SK-N-SH treated with all-trans-retinoic acid at 6 μM for 48 hours (cell line): ENCODE results near the gene PHACTR3.
A peak's percentile ranks its signal among the peaks of the same experiment; 100 is the strongest.

Experiments
- ATAC-seq: fragments of 200-7000 bp; cut with Tn5 transposase; 3 replicates; pipeline ENCODE4 v1.9.1; 2020; ENCODE audit warnings: mild to moderate bottlenecking, moderate library complexity
- ARNTL ChIP-seq: fragments of 450-650 bp; formaldehyde crosslinking; IDR thresholded peaks from 2 replicates; pipeline ENCODE4 v1.5.0; 2020; ENCODE audit warnings: low read depth, mild to moderate bottlenecking, moderate library complexity, borderline replicate concordance
- BACH2 ChIP-seq: fragments of 250-450 bp; sonication (Bioruptor Pico); IDR thresholded peaks from 2 replicates; pipeline ENCODE4 v1.9.0; 2021; ENCODE audit warnings: mild to moderate bottlenecking, borderline replicate concordance
- CSDC2 ChIP-seq: fragments of 250-450 bp; sonication (Bioruptor Pico); IDR thresholded peaks from 2 replicates; pipeline ENCODE4 v1.5.0; 2020; ENCODE audit warnings: mild to moderate bottlenecking, moderate library complexity
- ESRRG ChIP-seq: fragments of 250-450 bp; sonication (Bioruptor Pico); IDR thresholded peaks from 2 replicates; pipeline ENCODE4 v1.6.1; 2021; ENCODE audit warnings: mild to moderate bottlenecking
- ISL1 ChIP-seq: fragments of 250-450 bp; sonication (Bioruptor Pico); IDR thresholded peaks from 2 replicates; pipeline ENCODE4 v2.1.2; 2022; ENCODE audit warnings: mild to moderate bottlenecking, moderate library complexity
- PPARA ChIP-seq: fragments of 250-450 bp; sonication (Bioruptor Pico); IDR thresholded peaks from 2 replicates; pipeline ENCODE4 v1.5.0; 2020; ENCODE audit warnings: mild to moderate bottlenecking, borderline replicate concordance
- RARB ChIP-seq: fragments of 250-450 bp; sonication (Bioruptor Pico); IDR thresholded peaks from 2 replicates; pipeline ENCODE4 v1.8.0; 2021; ENCODE audit warnings: mild to moderate bottlenecking, moderate library complexity
- SNAI2 ChIP-seq: fragments of 250-450 bp; sonication (Bioruptor Pico); IDR thresholded peaks from 2 replicates; pipeline ENCODE4 v1.5.0; 2020; ENCODE audit warnings: mild to moderate bottlenecking, moderate library complexity
- TCF4 ChIP-seq: fragments of 250-450 bp; sonication (Bioruptor Pico); IDR thresholded peaks from 2 replicates; pipeline ENCODE4 v1.8.0; 2021; ENCODE audit warnings: mild to moderate bottlenecking, moderate library complexity, borderline replicate concordance
- TOX ChIP-seq: fragments of 250-450 bp; sonication (Bioruptor Pico); IDR thresholded peaks from 2 replicates; pipeline ENCODE4 v1.8.0; 2021; ENCODE audit warnings: mild to moderate bottlenecking, moderate library complexity, borderline replicate concordance
- ZC3H10 ChIP-seq: fragments of 250-450 bp; sonication (Bioruptor Pico); IDR thresholded peaks from 2 replicates; pipeline ENCODE4 v1.5.1; 2021; ENCODE audit warnings: mild to moderate bottlenecking, moderate library complexity
- ZNF565 ChIP-seq: fragments of 450-650 bp; formaldehyde crosslinking; conservative IDR thresholded peaks from 2 replicates; pipeline ENCODE4 v1.5.0; 2020; ENCODE audit warnings: low read depth, mild to moderate bottlenecking, moderate library complexity
- ZNF70 ChIP-seq: fragments of 450-650 bp; formaldehyde crosslinking; IDR thresholded peaks from 2 replicates; pipeline ENCODE4 v1.5.0; 2020; ENCODE audit warnings: mild to moderate bottlenecking, moderate library complexity
- ZNF8 ChIP-seq: fragments of 450-650 bp; formaldehyde crosslinking; IDR thresholded peaks from 2 replicates; pipeline ENCODE4 v1.5.0; 2020; ENCODE audit warnings: mild to moderate bottlenecking, moderate library complexity
- TF ChIP-seq, protein P1 (sequence below): fragments of 250-450 bp; sonication (Bioruptor Pico); IDR thresholded peaks from 2 replicates; pipeline ENCODE4 v1.8.0; 2021; ENCODE audit warnings: low read depth, mild to moderate bottlenecking, moderate library complexity, borderline replicate concordance
- TF ChIP-seq, protein P2 (sequence below): fragments of 250-450 bp; sonication (Bioruptor Pico); IDR thresholded peaks from 2 replicates; pipeline ENCODE4 v1.8.0; 2020; ENCODE audit warnings: mild to moderate bottlenecking, moderate library complexity, borderline replicate concordance
- TF ChIP-seq, protein P3 (sequence below): fragments of 250-450 bp; sonication (Bioruptor Pico); IDR thresholded peaks from 2 replicates; pipeline ENCODE4 v1.5.0; 2020; ENCODE audit warnings: mild to moderate bottlenecking, moderate library complexity

PHACTR3 gene

DNA sequence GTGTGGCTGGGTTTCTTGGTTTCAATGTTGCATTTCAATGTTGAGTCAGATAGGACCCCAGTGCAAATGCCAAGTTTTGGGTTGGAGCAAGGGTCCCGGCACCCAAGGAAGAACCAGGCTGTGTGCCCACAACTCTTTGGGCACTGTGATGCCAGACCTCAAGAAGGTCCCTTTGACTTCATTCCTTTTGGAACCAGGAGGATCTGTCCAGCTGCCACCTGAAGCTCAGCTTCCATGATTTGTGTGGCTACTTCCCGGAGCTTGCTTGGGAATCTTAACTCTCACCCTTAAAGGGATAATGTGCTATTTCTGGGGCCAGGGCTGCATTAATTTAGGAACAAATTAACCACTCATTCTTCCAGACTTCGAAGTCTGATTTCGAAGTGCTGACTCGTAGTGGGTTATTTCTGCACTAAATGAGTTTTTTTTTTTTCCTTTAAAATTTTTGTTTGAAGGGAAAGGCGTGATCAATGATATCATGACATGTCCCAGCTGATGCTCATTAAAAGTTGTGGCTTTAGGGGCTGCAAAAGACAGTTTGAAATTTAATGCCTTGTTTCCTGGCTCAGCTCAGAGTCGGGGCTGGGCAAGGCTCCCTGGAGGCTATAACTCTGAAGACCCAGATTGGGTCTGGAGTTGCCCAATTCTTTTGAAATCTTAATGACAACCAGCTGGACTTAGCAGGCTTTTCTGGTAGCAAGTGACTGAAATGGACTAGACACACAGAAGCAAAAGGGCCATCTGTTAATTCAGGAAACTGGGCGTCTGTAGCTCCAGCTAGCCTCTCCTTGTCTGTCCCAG lies 24.0 kb upstream of the PHACTR3 start:
- peak; percentile 24; the same call in 1 of the 3 replicates for ATAC-seq
- TF ChIP-seq TOX (no peak), TCF4 (peak; percentile 64; the same call in 1 of the 2 replicates), RARB (CRISPR knock-in tag) (no peak), ZNF70 (CRISPR knock-in tag) (no peak)
- TF ChIP-seq, protein P1, sequence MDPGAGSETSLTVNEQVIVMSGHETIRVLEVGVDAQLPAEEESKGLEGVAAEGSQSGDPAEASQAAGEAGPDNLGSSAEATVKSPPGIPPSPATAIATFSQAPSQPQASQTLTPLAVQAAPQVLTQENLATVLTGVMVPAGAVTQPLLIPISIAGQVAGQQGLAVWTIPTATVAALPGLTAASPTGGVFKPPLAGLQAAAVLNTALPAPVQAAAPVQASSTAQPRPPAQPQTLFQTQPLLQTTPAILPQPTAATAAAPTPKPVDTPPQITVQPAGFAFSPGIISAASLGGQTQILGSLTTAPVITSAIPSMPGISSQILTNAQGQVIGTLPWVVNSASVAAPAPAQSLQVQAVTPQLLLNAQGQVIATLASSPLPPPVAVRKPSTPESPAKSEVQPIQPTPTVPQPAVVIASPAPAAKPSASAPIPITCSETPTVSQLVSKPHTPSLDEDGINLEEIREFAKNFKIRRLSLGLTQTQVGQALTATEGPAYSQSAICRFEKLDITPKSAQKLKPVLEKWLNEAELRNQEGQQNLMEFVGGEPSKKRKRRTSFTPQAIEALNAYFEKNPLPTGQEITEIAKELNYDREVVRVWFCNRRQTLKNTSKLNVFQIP (CRISPR knock-in tag), result no peak

DNA sequence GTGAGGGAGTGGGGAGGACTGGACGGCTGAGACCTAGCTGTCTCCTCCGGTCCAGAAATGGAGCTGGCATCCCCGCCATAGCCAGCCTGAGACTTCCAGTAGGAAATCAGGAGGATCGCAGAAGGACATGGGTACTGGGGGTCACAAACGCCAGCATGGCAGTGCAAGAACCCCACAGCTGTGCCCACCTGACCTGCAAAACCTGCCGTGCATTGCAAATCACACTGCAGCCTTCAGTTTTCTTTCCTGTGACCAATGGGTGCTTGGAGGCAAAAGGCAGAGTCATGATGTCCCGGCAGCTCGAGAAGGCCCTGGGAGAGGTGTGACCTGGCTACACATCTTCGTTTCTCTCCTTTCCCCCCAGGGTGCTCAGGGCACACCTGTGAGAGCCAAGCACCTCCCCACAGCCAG lies 23.3 kb upstream of the PHACTR3 start:
- ATAC-seq, result no peak
- TF ChIP-seq ZNF8 (CRISPR knock-in tag) (no peak), RARB (CRISPR knock-in tag) (no peak), ESRRG (CRISPR knock-in tag) (no peak), PPARA (no peak), SNAI2 (CRISPR knock-in tag) (no peak), ZC3H10 (no peak), BACH2 (CRISPR knock-in tag) (no peak), ISL1 (CRISPR knock-in tag) (no peak), ARNTL (CRISPR knock-in tag) (no peak), CSDC2 (CRISPR knock-in tag) (no peak), ZNF565 (CRISPR knock-in tag) (no peak)
- TF ChIP-seq, protein P1 (CRISPR knock-in tag), result no peak
- TF ChIP-seq, protein P2, sequence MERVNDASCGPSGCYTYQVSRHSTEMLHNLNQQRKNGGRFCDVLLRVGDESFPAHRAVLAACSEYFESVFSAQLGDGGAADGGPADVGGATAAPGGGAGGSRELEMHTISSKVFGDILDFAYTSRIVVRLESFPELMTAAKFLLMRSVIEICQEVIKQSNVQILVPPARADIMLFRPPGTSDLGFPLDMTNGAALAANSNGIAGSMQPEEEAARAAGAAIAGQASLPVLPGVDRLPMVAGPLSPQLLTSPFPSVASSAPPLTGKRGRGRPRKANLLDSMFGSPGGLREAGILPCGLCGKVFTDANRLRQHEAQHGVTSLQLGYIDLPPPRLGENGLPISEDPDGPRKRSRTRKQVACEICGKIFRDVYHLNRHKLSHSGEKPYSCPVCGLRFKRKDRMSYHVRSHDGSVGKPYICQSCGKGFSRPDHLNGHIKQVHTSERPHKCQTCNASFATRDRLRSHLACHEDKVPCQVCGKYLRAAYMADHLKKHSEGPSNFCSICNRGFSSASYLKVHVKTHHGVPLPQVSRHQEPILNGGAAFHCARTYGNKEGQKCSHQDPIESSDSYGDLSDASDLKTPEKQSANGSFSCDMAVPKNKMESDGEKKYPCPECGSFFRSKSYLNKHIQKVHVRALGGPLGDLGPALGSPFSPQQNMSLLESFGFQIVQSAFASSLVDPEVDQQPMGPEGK (CRISPR knock-in tag), result no peak
- TF ChIP-seq, protein P3, sequence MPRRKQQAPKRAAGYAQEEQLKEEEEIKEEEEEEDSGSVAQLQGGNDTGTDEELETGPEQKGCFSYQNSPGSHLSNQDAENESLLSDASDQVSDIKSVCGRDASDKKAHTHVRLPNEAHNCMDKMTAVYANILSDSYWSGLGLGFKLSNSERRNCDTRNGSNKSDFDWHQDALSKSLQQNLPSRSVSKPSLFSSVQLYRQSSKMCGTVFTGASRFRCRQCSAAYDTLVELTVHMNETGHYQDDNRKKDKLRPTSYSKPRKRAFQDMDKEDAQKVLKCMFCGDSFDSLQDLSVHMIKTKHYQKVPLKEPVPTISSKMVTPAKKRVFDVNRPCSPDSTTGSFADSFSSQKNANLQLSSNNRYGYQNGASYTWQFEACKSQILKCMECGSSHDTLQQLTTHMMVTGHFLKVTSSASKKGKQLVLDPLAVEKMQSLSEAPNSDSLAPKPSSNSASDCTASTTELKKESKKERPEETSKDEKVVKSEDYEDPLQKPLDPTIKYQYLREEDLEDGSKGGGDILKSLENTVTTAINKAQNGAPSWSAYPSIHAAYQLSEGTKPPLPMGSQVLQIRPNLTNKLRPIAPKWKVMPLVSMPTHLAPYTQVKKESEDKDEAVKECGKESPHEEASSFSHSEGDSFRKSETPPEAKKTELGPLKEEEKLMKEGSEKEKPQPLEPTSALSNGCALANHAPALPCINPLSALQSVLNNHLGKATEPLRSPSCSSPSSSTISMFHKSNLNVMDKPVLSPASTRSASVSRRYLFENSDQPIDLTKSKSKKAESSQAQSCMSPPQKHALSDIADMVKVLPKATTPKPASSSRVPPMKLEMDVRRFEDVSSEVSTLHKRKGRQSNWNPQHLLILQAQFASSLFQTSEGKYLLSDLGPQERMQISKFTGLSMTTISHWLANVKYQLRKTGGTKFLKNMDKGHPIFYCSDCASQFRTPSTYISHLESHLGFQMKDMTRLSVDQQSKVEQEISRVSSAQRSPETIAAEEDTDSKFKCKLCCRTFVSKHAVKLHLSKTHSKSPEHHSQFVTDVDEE (CRISPR knock-in tag), result no peak

DNA sequence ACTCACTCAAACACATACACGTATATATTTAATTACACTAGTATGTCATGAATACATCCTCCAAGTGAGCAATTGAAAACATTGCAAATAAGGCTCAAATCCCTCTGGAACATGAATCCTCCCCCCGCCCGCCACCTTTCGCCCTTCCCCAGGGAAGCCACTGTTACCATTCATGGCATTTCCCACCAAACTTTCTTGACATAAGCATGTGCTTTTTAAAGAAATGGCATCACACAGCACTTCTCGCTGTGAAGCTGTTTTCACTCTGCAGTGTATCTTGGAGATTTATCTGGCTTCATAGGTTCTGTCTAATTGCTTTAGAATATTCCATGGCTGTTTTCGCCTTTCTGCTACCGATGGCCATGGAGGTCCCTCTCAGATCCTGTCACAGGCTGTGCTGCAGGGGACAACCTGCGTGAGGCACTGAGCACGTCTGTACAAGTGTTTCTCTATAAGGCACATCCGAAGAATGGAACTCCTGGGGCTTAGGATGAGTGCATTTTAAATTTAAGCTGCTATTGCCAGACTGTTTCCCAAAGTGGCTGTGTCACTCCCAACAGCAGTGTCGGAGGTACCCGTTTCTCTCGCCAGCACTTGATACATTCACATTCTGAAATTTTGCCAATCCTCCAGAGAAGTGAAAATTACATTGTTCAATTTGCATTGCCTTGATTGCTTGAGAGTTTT lies 22.2 kb upstream of the PHACTR3 start:
- no peak for TF ChIP-seq TCF4
- no peak for TF ChIP-seq ESRRG (CRISPR knock-in tag)
- TF ChIP-seq, protein P2 (CRISPR knock-in tag), result no peak
- TF ChIP-seq ZNF565 (CRISPR knock-in tag), result no peak
- no peak for ATAC-seq
